Activated T-cell treated with anti-CD3 and anti-CD28 coated beads for 1 hour (primary cell): Measurements from ENCODE around the gene ABCC6.
"Not testable (repeated sequence)": the region's sequence is repeated elsewhere in the genome, so short reads cannot be mapped to it uniquely, and the experiment has no call there.

ENCODE experiments used
- DNase-seq: peaks from one replicate; pipeline ENCODE4 v3.0.0-alpha.2; 2020; ENCODE audit warnings: low read depth

The ABCC6 gene

GRCh38 chr16:16223662-16224241 is 458 bp upstream of the ABCC6 start:
- not testable (repeated sequence) for DNase-seq

- not testable (repeated sequence) for DNase-seq
These were observed 1.9 kb downstream of the ABCC6 start for GRCh38 chr16:16221382-16221781.

GRCh38 chr16:16220449-16220848 is 2.8 kb downstream of the ABCC6 start:
- DNase-seq, result not testable (repeated sequence)

DNA sequence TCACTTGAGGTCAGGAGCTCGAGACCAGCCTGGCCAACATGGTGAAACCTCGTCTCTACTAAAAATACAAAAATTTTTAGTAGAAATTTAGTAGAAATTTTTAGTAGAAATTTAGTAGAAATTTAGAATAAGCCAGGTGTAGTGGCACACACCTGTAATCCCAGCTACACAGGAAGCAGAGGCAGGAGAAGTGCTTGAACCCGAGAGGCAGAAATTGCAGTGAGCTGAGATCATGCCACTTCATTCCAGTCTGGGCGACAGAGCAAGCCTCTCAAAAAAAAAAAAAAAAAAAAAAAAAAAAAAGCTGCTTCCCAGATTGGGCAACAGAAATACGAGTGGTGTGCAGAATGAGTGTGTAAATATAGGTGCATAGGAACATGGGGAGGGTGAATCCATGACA is 4.5 kb downstream of the ABCC6 start:
- not testable (repeated sequence) for DNase-seq

- not testable (repeated sequence) for DNase-seq
These were observed 4.9 kb downstream of the ABCC6 start for GRCh38 chr16:16218349-16218748.

GRCh38 chr16:16213863-16214293 is 9.4 kb downstream of the ABCC6 start:
- DNase-seq, result not testable (repeated sequence)

DNA sequence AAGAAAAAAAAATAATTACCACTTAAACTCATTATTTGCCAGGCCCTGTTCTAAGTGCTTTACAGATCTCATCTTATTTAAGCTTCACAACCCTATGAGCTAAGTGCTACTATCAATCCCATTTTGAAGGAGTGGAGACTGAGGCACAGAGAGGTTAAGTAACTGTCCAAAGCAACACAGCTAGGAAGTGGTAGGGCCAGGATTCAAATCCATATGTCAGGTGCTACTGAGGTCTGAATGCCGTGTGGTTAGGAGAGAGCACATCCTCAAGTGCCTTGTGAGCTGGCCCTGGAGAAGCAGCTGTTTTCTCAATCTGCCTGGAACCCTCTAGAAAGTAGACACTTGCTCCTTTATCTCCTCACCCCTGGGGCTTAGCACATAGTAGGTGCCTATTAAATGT is 11.9 kb downstream of the ABCC6 start:
- DNase-seq, result not testable (repeated sequence)

DNA sequence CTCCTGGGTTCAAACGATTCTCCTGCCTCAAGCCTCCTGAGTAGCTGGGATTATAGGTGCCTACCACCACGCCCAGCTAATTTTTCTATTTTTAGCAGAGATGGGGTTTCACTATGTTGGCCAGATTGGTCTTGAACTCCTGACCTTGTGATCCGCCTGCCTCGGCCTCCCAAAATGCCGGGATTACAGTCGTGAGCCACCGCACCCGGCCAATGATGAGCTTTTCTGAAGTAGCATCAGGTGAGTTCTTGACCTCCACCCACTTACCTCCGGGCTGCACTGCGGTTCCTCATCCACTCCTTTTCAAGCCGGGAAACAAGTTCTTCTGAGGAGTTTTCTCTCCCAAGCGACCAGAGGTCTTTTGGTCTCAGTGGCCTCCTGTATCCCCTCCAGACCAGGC is 14.8 kb downstream of the ABCC6 start:
- DNase-seq, result not testable (repeated sequence)

GRCh38 chr16:16207787-16208334 is 15.4 kb downstream of the ABCC6 start:
- DNase-seq, result not testable (repeated sequence)

DNA sequence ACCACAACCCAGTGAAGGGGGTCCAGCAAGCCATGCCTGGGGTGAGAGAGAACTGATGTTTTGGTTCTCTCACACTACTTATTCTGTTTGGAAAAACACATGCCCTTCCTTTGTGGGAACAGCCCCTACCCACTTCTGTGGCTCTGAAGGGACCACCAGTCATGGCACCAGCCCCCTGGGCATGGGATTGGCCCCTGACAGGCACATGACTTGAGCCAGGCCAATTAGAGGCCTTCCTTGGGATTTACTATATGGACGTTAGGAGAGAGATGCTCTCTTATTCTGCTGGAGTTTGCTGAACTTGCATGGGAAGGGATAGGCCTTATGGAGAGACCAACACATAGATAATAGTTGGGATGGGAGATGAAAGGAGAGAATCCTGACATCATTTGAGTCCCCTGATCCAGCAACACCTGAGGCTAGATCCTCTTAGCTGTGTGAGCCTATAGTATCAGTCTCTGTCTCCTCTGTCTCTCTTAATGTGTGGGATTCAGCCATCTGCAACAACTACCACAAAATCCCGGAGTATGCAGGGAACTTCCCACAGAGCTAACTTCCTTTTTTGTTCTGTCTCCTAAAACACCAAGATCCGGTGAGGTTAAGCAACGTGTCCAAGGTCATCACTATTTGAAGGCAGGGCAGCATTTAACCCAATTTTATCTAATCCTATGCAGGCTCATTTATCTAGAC is 16.1 kb downstream of the ABCC6 start:
- not testable (repeated sequence) for DNase-seq

DNA sequence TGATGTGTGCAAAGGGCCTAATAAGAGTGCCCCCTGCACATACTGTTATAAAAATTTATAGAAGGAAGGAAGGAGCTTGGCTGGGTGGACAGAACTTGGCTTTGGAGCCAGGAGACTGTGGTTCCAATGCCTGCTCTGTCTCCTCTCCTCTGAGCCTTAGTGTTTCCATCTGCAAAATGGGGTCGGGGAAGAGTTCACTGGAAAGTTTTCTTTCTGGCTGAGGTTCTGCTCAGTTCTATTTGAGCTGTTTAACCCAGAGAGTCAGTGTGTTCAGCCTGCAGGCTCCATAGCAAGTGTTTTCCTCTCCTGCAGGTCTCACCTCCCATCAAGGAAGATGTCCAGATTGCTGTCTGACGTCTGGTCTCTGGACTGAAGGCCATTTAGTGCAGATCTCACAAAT is 17.4 kb downstream of the ABCC6 start:
- DNase-seq, result not testable (repeated sequence)

GRCh38 chr16:16204552-16204951 is 18.7 kb downstream of the ABCC6 start:
- not testable (repeated sequence) for DNase-seq

DNA sequence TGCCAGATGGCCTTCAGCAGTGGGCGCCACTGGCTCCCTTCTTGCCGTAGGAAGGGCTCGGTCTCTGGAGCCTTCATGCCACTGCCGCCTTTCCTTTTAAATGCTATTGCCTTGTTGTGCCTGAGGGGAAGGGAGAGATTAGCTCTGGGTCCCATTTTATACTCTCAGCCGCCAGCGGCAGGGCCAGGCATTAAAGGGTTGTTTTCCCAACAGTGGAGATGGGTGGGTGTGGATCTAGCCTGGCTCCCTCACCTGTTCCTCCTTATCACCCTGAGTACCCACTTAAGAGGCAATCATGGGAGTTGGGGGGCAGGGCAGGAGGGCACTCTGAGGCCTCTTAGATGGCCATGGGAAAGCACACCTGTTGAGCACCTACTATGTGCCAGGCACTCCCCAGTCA is 19.8 kb downstream of the ABCC6 start:
- DNase-seq, result not testable (repeated sequence)

DNA sequence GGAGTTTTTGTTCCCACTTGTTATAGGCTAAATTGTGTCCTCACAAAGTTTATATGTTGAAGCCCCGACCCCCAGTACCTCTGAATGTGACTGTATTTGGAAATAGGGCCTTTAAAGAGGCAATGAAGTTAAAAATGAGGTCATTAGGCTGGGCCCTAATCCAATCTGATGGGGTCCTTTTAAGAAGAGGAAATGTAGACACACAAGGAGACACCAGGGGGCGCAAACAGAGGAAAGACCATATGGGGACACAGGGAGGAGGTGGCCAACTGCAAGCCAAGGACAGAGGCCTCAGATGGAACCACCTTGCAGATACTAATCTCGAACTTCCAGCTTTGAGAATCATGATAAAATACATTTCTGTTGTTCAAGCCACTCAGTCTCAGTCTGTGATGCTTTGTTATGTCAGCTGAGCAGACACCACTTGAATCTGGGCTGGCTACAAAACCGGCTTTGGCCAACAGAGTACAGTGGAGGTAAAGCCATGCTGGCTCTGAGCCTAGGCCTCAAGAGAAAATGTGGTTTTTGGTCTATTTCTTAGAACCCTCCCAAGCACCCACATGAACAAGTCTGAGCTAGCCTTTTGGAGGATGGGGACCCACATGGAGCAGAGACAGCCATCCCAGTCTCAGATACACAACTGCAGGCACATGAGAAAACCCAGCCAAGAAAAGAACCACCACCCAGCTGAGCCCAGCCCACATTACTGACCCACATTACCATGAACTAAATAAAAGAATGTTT is 20.7 kb downstream of the ABCC6 start:
- not testable (repeated sequence) for DNase-seq

DNA sequence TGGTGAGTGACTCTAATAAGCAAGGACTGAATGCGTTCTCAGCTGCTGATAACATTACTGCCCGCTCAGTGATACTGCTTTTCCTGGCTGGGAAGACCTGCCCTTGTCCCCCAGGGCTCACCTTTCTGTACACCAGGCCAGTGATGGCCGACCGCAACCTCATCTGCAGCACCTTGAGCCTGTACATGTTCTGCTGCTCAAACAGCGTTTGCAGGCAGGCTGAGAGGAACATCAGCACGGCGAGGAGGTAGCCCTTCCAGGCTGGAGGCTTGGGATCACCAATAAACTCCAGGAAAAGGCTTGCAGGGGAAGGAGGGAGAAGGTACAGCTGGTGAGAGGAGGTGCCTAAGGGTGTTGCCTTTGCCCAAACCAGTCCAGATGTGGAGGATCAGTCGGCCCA is 21.4 kb downstream of the ABCC6 start:
- not testable (repeated sequence) for DNase-seq

- DNase-seq, result not testable (repeated sequence)
These were observed 22.9 kb downstream of the ABCC6 start for GRCh38 chr16:16200391-16200790.

GRCh38 chr16:16199428-16199827 is 23.9 kb downstream of the ABCC6 start:
- DNase-seq, result not testable (repeated sequence)

DNA sequence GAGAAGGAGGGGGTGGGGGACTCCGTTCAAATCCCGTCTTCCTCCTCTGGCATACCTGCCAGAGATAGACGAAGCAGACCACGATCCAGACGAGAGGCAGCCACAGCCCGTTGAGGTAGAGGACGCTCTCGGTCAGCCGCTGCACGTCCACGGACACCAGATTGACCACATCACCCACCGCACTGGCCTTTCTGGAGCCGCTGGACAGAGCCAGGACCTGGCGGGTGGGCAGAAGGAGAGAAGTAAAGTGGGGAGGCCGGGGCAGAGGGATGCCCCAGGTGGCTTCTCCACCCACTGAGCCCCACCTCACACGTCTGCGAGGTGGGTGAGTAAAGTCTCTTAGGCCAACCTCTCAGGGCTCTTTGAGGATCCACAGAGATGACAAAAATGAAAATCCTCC is 25.3 kb downstream of the ABCC6 start:
- no peak for DNase-seq

- DNase-seq, result no peak
These were observed 26.0 kb downstream of the ABCC6 start for GRCh38 chr16:16197331-16197730.

- no peak for DNase-seq
These were observed 27.2 kb downstream of the ABCC6 start for GRCh38 chr16:16196099-16196498.

DNA sequence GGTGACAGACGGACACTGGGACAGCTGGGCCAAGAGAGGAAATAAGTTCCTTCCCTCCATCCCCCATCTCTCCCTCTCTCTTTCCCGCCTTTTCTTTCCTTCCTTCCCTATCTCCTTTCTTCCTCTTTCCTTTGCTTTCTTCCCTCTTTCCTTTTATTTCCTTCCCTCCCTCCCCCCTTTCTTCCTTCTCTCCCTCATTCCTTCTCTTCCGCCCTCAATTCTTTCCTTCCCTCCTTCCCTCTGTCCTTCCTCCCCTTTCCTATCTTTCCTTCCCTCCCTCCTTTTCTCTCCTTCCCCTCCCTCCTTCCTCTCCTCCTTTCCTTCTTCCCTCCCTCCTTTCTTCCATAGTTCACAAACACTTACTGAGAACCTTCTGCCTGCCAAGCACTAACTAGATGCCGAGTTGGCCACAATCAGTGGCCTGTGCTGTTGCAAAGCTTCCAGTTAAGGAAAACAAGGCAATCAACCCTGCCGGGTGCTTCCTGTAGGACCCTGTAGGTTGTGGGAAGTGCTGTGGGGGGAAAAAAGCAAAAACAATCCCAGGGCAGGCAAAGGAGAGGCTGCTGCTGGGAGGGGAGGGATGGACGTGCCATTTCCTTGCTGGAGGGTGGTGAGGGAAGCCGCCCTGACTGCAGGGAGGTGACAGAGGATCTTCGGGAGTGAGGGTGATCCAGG is 31.7 kb downstream of the ABCC6 start:
- DNase-seq, result no peak

DNA sequence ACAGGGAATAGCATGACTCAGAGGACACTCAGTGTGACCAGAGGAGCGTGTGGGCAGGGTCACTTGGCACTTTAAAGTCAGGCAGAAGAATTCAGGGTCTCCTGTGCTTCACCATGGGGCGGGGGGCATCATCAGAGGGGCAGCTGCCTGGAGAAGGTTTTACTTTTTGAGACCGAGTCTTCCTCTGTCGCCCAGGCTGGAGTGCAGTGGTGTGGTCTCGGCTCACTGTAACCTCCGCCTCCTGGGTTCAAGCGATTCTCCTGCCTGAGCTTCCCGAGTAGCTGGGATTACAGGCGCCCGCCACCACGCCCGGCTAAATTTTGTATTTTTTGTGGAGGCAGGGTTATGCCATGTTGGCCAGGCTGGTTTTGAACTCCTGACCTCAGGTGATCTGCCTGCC is 32.3 kb downstream of the ABCC6 start:
- DNase-seq, result not testable (repeated sequence)
